Trophoblast cell (in vitro differentiated cells and primary cell): ENCODE measurements around the gene GHRHR.

ENCODE experiments used
- DNase-seq, 2 donors: peaks; one replicate each; pipeline ENCODE4 v3.0.0-alpha.2; 2016
- H2AFZ ChIP-seq: 2 replicates; pipeline ENCODE4 v1.6.1; 2013; ENCODE audit warnings: low read length, moderate library complexity, mild to moderate bottlenecking; ENCODE audit not compliant: insufficient read depth, poor library complexity
- H2AK5ac ChIP-seq: 2 replicates; pipeline ENCODE4 v1.6.1; 2013; ENCODE audit warnings: mild to moderate bottlenecking, low read length
- H2BK120ac ChIP-seq: 2 replicates; pipeline ENCODE4 v1.6.1; 2013; ENCODE audit warnings: low read length, mild to moderate bottlenecking, moderate library complexity; ENCODE audit not compliant: insufficient read depth, poor library complexity
- H2BK12ac ChIP-seq: 2 replicates; pipeline ENCODE4 v1.6.1; 2013; ENCODE audit warnings: mild to moderate bottlenecking, low read length, moderate library complexity
- H2BK5ac ChIP-seq: 2 replicates; pipeline ENCODE4 v1.6.1; 2013; ENCODE audit warnings: low read length, low read depth, moderate library complexity, mild to moderate bottlenecking; ENCODE audit not compliant: poor library complexity
- H3K14ac ChIP-seq: 2 replicates; pipeline ENCODE4 v1.6.1; 2013; ENCODE audit warnings: mild to moderate bottlenecking, low read length
- H3K18ac ChIP-seq: 2 replicates; pipeline ENCODE4 v1.6.1; 2013; ENCODE audit warnings: mild to moderate bottlenecking, low read length
- H3K23ac ChIP-seq: 2 replicates; pipeline ENCODE4 v1.6.1; 2013; ENCODE audit warnings: low read length
- H3K27ac ChIP-seq: 2 replicates; pipeline ENCODE4 v1.5.1; 2013; ENCODE audit warnings: low read depth, mild to moderate bottlenecking, inconsistent platforms, low read length, moderate library complexity
- H3K27me3 ChIP-seq: 2 replicates; pipeline ENCODE4 v1.6.1; 2013; ENCODE audit warnings: inconsistent platforms, mild to moderate bottlenecking, low read length, moderate library complexity; ENCODE audit not compliant: insufficient read depth
- H3K36me3 ChIP-seq, 2 experiments: 1 replicate in 1 of 2; 2 replicates in 1 of 2; pipeline ENCODE4 v1.6.1; 2013; ENCODE audit warnings: low read length in 2 of 2, mild to moderate bottlenecking in 2 of 2, moderate library complexity in 1 of 2; ENCODE audit not compliant: insufficient read depth in 2 of 2, control insufficient read depth in 1 of 2
- H3K4ac ChIP-seq: 2 replicates; pipeline ENCODE4 v1.6.1; 2013; ENCODE audit warnings: low read depth, mild to moderate bottlenecking, low read length, moderate library complexity
- H3K4me1 ChIP-seq, 2 experiments: 1 replicate in 1 of 2; 2 replicates in 1 of 2; pipeline ENCODE4 v1.6.1; 2013; ENCODE audit warnings: low read length in 2 of 2, mild to moderate bottlenecking in 2 of 2, moderate library complexity in 1 of 2; ENCODE audit not compliant: insufficient read depth in 2 of 2, control insufficient read depth in 1 of 2
- H3K4me2 ChIP-seq: 2 replicates; pipeline ENCODE4 v1.6.1; 2013; ENCODE audit warnings: inconsistent platforms, mild to moderate bottlenecking, low read length, moderate library complexity
- H3K4me3 ChIP-seq: 2 replicates; pipeline ENCODE4 v1.5.1; 2013; ENCODE audit warnings: mild to moderate bottlenecking, low read depth, low read length, inconsistent platforms
- H3K79me1 ChIP-seq: one replicate; pipeline ENCODE4 v1.6.1; 2013; ENCODE audit warnings: low read length
- H3K79me2 ChIP-seq: 2 replicates; pipeline ENCODE4 v1.6.1; 2013; ENCODE audit warnings: low read length, mild to moderate bottlenecking; ENCODE audit not compliant: control insufficient read depth, insufficient read depth, poor library complexity
- H3K9ac ChIP-seq: 2 replicates; pipeline ENCODE4 v1.6.1; 2013; ENCODE audit warnings: mild to moderate bottlenecking, low read length
- H3K9me3 ChIP-seq: 2 replicates; pipeline ENCODE4 v1.6.1; 2013; ENCODE audit warnings: low read depth, mild to moderate bottlenecking, control low read depth, inconsistent platforms, low read length; ENCODE audit not compliant: insufficient read depth
- H4K12ac ChIP-seq: 2 replicates; pipeline ENCODE4 v1.6.1; 2013; ENCODE audit warnings: low read depth, mild to moderate bottlenecking, low read length, moderate library complexity
- H4K8ac ChIP-seq: 2 replicates; pipeline ENCODE4 v1.6.1; 2013; ENCODE audit warnings: low read depth, mild to moderate bottlenecking, low read length, moderate library complexity
- H4K91ac ChIP-seq: one replicate; pipeline ENCODE4 v1.6.1; 2013; ENCODE audit warnings: low read depth, mild to moderate bottlenecking, low read length, moderate library complexity
- WGBS: extraction: QIAGEN DNeasy Blood & Tissue Kit; methylation state at CpG from one replicate; pipeline ENCODE4 v1.1.7; 2013; ENCODE audit warnings: missing lambda C conversion rate; ENCODE audit not compliant: insufficient read length, insufficient coverage; ENCODE audit errors: extremely low coverage; 5-methylcytosine and 5-hydroxymethylcytosine counted together

The GHRHR gene

DNA sequence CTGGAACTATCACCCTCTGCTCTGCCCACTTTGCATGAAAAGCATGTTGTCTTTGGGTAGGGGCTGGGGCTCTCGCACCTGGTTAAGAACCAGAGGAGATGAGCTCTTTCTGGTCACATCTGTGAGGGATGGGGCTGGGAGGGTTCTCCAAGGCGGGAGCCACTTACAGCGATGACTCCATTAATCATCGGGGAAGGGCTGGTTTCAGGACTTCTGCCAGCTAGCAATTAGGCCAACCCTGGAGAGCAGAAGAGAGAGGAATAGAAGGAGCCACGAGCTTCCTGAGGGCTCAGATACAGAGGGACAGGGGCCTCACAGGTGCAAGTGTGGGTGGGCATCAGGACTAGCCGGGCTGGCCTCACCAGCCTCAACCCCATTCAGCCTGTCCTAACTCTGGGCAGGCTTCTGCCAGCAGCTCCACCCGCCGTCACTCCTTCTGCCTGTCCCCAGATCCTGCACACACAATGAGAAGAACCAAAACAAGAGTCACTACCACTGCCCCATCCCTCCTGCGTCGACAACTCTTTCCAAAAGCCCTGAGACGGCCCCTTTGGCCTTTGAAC lies 43.7 kb upstream of the GHRHR start:
- Histone ChIP-seq H3K18ac (no peak overlapping the region), H3K79me2 (no peaks in the 10 kb centered on the region), H3K27me3 (no peaks in the 10 kb centered on the region), H3K9ac (no peak overlapping the region), H2BK5ac (peak overlapping the region; percentile 20), H4K12ac (no peak overlapping the region), H3K4me3 (no peak overlapping the region), H2BK12ac (peak overlapping the region; percentile 8), H3K14ac (no peak overlapping the region), H3K79me1 (peaks cover 2% of the 10 kb centered on the region), H3K4me2 (no peak overlapping the region), H4K91ac (peak overlapping the region; percentile 57), H2AK5ac (peak overlapping the region; percentile 32), H2BK120ac (no peak overlapping the region), H2AFZ (no peak overlapping the region), H3K4me1 (peaks cover 9 to 11% of the 10 kb centered on the region in 2 experiments), H3K4ac (no peak overlapping the region), H3K9me3 (no peaks in the 10 kb centered on the region), H4K8ac (no peak overlapping the region), H3K23ac (no peak overlapping the region), H3K36me3 (no peaks in the 10 kb centered on the region), H3K27ac (no peak overlapping the region)
- no CpG with 5 or more reads among the region's 11 CpGs for WGBS
- DNase-seq = no peak

DNA sequence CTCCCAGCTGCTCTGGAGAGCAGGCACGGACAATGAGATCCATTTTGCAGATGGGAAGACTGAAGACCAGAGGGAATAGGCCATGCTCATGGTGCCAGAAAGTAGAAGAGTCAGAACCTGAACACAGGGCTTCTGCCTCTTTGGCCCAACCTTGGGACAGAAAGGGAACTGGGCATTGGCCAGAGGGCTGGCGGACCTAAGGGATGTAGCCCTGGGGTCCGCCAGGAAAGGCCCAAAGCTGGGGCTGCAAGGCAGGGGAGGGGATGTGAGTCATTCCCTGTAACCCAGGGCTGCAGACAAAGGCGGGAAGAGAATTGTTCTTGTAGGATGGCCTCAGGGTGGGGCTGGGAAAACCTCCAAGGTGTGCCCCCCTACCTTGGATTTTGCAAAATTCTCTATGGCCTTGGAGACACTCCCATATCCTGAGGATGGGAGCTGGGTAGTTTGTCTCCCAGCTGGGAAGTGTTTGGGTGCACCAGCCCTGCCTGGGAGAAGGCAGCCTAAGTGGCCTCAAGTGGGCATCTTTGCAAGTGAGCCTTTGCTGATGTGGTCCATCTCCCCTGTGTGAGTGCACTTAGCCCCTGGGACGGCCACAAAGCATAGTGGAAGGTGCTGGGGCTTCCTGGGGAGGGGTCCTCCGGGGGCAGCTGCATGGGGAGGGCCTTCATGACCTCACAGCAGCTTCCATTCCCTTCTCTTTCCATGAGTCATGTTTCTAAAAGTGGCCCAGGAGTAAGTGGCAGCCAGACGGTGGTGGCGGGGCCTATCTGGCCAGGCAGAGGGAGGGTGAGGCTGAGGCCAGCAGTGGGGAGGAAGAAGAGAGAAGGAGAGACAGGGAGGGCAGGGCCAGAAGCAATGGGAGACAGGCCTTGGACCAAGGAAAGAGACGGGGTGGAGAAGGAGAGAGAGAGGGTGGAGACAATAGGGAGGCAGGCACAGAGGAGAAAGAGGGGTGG lies 42.9 kb upstream of the GHRHR start:
- no peak overlapping the region for H3K4me2 ChIP-seq
- no peak overlapping the region for H3K4ac ChIP-seq
- no peak overlapping the region for H4K12ac ChIP-seq
- DNase-seq = no peak
- peak overlapping the region; percentile 6 for H2AFZ ChIP-seq
- H4K8ac ChIP-seq = no peak overlapping the region
- peak overlapping the region; percentile 20 for H2BK5ac ChIP-seq
- H3K4me1 ChIP-seq = peaks cover 9 to 11% of the 10 kb centered on the region in 2 experiments
- peak overlapping the region; percentile 57 for H4K91ac ChIP-seq
- H3K4me3 ChIP-seq = no peak overlapping the region
- H2AK5ac ChIP-seq = no peak overlapping the region
- no peak overlapping the region for H3K23ac ChIP-seq
- no peaks in the 10 kb centered on the region for H3K9me3 ChIP-seq
- H3K27me3 ChIP-seq = no peaks in the 10 kb centered on the region
- no peak overlapping the region for H3K27ac ChIP-seq
- H3K36me3 ChIP-seq = no peaks in the 10 kb centered on the region
- peak overlapping the region; percentile 4 for H2BK12ac ChIP-seq
- H3K9ac ChIP-seq = no peak overlapping the region
- no peaks in the 10 kb centered on the region for H3K79me2 ChIP-seq
- H3K79me1 ChIP-seq = peaks cover 2% of the 10 kb centered on the region
- H2BK120ac ChIP-seq = peak overlapping the region; percentile 0
- H3K18ac ChIP-seq = no peak overlapping the region
- WGBS = no CpG with 5 or more reads among the region's 9 CpGs
- no peak overlapping the region for H3K14ac ChIP-seq

DNA sequence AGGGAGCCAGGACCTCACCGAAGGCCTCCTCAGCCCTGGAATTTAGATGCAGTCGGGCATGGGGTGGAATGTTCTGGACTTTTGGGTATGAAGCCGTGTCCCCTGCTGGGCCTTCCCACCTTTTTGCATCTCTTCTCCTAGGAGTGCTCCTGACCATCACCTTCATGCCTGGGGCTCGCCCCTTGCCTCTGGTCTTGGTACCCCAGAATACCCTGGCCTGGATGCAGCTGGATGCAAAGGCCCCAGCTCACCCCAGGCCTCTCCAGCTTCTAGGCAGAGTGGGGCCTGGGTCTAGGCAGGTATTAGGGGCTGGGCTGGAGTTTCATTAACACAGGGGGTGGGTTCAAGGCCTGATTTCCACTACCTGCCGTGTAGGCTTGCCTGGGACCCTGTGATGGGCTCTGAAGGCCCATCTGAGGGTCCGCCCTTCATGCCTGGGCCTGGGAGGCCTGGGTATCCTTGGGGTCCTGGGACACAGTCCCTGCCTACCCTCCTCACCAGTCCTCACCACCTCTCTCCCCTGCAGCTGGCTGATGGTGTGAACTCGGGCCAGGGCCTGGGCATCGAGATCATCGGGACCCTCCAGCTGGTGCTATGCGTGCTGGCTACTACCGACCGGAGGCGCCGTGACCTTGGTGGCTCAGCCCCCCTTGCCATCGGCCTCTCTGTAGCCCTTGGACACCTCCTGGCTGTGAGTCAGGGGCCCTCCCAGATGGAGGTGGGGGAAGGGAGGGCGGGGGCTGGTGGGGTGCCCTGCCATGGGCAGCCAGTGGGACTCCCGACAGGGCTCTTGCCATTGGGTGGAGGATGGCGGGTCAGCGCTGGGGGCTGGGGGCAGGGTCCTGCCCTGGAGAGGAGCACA lies 42.0 kb upstream of the GHRHR start:
- H3K36me3 ChIP-seq = no peaks in the 10 kb centered on the region
- H2AFZ ChIP-seq = peak overlapping the region; percentile 6
- DNase-seq = no peak
- no CpG with 5 or more reads among the region's 19 CpGs for WGBS
- no peak overlapping the region for H3K27ac ChIP-seq
- H3K79me2 ChIP-seq = no peaks in the 10 kb centered on the region
- peak overlapping the region; percentile 0 for H2BK120ac ChIP-seq
- no peak overlapping the region for H3K9ac ChIP-seq
- H3K9me3 ChIP-seq = no peaks in the 10 kb centered on the region
- no peak overlapping the region for H4K8ac ChIP-seq
- H3K4me3 ChIP-seq = no peak overlapping the region
- H3K23ac ChIP-seq = no peak overlapping the region
- H3K18ac ChIP-seq = peak overlapping the region; percentile 12
- H2AK5ac ChIP-seq = peak overlapping the region; percentile 3
- no peak overlapping the region for H3K4me2 ChIP-seq
- no peak overlapping the region for H3K14ac ChIP-seq
- peak overlapping the region; percentile 40 for H4K91ac ChIP-seq
- peak overlapping the region; percentile 9 for H2BK12ac ChIP-seq
- H3K4me1 ChIP-seq = peaks cover 9 to 11% of the 10 kb centered on the region in 2 experiments
- H3K79me1 ChIP-seq = peaks cover 2% of the 10 kb centered on the region
- no peak overlapping the region for H3K4ac ChIP-seq
- H3K27me3 ChIP-seq = no peaks in the 10 kb centered on the region
- no peak overlapping the region for H4K12ac ChIP-seq
- H2BK5ac ChIP-seq = peak overlapping the region; percentile 7

DNA sequence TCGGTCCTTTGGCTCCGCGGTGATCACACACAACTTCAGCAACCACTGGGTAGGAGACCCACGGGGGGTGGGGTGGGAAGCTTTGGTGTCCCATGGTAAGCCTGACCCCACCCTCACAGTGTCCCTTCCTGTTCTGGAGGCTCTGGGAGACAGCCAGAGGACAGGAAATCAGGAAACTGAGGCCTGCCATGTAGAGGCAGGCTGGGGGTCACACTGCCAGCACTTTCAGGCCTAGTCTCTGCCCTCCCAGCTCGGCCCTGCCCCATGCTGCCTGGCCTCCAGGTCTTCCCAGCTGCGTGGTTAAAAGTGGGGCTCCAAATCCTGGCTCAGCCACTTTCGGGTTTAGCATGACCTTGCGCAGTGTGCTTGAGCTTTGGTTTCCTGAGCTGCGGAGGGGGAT lies 41.2 kb upstream of the GHRHR start:
- H3K79me2 ChIP-seq = no peaks in the 10 kb centered on the region
- H3K18ac ChIP-seq = no peak overlapping the region

More for the DNA sequence above, 41.2 kb upstream of the GHRHR start:
- no CpG with 5 or more reads among the region's 9 CpGs for WGBS
- Histone ChIP-seq H2AK5ac (no peak overlapping the region), H3K79me1 (peaks cover 2% of the 10 kb centered on the region), H3K4me1 (peaks cover 9 to 11% of the 10 kb centered on the region in 2 experiments), H4K8ac (peak overlapping the region; percentile 10), H2AFZ (no peak overlapping the region), H3K4me2 (no peak overlapping the region), H3K23ac (no peak overlapping the region), H4K91ac (peak overlapping the region; percentile 34), H3K4me3 (no peak overlapping the region), H3K36me3 (no peaks in the 10 kb centered on the region), H2BK120ac (no peak overlapping the region), H3K27ac (no peak overlapping the region), H3K4ac (no peak overlapping the region), H3K27me3 (no peaks in the 10 kb centered on the region), H4K12ac (no peak overlapping the region), H3K9ac (no peak overlapping the region), H3K9me3 (peaks cover 6% of the 10 kb centered on the region), H2BK12ac (peak overlapping the region; percentile 34), H3K14ac (no peak overlapping the region), H2BK5ac (no peak overlapping the region)
- no peak for DNase-seq
